HFF-Myc (cell line): ENCODE data around the gene SETBP1.
A peak's percentile ranks its signal among the peaks of the same experiment; 100 is the strongest.

Source experiments
- DNase-seq: peaks from one replicate; pipeline ENCODE4 v3.0.0-alpha.2; 2011; ENCODE audit warnings: low read depth; ENCODE audit errors: extremely low read depth
- H3K4me3 ChIP-seq: replicated peaks from 2 replicates; pipeline ENCODE4 v1.5.1; 2011; ENCODE audit warnings: low read depth, mild to moderate bottlenecking, control low read depth, low read length
- CTCF ChIP-seq: IDR thresholded peaks from 2 replicates; pipeline ENCODE4 v1.5.1; 2012; ENCODE audit warnings: mild to moderate bottlenecking, low read depth, low read length, control low read depth; ENCODE audit errors: missing control alignments

The SETBP1 gene

GRCh38 chr18:45059695-45060094 is 379.0 kb downstream of the SETBP1 start:
- H3K4me3 ChIP-seq = no peak overlapping the region
- no peak for TF ChIP-seq CTCF
- DNase-seq = peak; percentile 79

GRCh38 chr18:45060102-45060501 is 379.4 kb downstream of the SETBP1 start:
- TF ChIP-seq CTCF = no peak
- H3K4me3 ChIP-seq = no peak overlapping the region
- DNase-seq = no peak

GRCh38 chr18:45061359-45061758 is 380.7 kb downstream of the SETBP1 start:
- no peak for TF ChIP-seq CTCF
- no peak overlapping the region for H3K4me3 ChIP-seq
- DNase-seq = no peak

- H3K4me3 ChIP-seq = no peak overlapping the region
- DNase-seq = no peak
- no peak for TF ChIP-seq CTCF
These were observed 382.8 kb downstream of the SETBP1 start for GRCh38 chr18:45063246-45064038.

- no peak for TF ChIP-seq CTCF
- no peak for DNase-seq
- no peak overlapping the region for H3K4me3 ChIP-seq
These were observed 385.5 kb downstream of the SETBP1 start for GRCh38 chr18:45066210-45066609.

- H3K4me3 ChIP-seq = no peak overlapping the region
- TF ChIP-seq CTCF = no peak
- no peak for DNase-seq
These were observed 386.2 kb downstream of the SETBP1 start for GRCh38 chr18:45066886-45067285.
